HT1080 (cell line): ENCODE data around the gene SSR1. TPM values are rescaled to one million over a fixed set of nuclear protein-coding genes. Genes with fewer than 3 reads are reported as not detected.
"Not testable (repeated sequence)": the region's sequence is repeated elsewhere in the genome, so short reads cannot be mapped to it uniquely, and the experiment has no call there.

Experiments used
- DNase-seq: peaks from one replicate; pipeline ENCODE4 v3.0.0-alpha.2; 2015; ENCODE audit warnings: low read depth
- total RNA-seq: library from RNA; depleted of rRNA; stranded (reverse); fragments of >200 nt; shearing (Covaris generic); gene quantifications from 2 replicates; pipeline ENCODE4 v1.2.3, GENCODE V29; 2014

Gene SSR1
- total RNA-seq, 1 experiment from 2014 or later = 85.1 TPM

DNA sequence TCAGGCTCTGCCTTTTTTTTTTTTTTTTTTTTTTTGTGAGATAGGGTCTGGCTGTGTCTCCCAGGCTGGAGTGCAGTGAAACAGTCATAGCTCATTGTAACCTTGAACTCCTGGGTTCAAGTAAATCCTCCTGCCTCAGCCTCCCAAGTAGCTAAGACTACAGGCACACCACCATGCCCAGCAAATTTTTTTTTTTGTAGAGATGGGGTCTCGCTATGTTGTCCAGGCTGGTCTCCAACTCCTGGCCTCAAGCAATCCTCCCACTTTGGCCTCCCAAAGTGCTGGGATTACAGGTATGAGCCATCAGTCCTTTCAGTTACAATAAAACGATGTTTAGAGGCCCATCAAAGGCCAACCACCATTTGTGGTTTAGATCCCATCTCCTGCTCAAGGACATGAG is 6.4 kb upstream of the SSR1 start:
- not testable (repeated sequence) for DNase-seq

DNA sequence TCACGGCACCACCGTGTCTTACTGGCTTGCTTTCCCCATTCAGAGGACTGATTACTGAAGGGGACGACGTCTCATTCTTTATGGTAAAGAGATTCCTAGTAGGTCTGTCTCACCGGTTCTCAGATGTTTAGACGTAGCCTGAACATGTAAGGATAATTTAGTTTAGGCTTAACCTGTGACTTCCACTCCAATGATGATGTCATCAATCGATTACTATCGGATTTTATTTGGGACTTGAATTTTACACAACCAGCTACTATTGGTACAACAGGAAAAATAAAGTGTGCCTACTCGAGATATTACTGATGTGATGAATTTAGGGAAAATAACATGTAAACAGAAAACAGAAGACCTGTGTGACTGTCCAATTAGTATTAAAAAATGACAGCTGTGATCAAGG is 4.5 kb upstream of the SSR1 start:
- DNase-seq = no peak

DNA sequence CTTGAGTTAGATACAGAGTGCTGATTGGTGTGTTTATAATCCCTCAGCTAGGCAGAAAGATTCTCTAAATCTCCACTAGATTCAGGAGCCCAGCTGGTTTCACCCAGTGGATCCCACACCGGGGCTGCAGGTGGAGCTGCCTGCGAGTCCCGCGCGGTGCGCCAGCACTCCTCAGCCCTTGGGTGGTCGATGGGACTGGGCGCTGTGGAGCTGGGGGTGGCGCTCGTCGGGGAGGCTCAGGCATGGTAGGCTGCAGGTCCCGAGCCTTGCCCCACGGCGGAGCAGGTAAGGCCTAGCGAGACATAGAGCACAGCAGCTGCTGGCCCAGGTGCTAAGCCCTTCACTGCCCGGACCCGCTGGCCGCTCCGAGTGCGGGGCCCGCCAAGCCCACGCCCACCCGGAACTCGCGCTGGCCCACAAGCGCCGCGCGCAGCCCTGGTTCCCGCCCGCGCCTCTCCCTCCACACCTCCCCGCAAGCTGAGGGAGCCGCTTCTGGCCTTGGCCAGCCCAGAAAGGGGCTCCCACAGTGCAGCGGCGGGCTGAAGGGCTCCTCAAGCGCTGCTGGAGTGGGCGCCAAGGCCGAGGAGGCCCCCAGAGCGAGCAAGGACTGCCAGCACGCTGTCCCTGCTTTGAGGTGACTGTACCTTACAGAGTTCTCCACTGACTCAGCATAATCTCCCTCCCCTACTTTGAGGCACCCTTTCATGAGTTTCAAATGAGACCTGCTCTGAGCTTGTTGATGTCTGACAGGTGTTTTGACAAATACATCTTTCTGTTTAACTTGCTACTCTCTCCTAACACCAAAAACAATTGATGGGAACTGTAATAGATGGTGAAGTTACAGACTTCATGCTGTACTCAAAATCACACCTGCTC is 3.9 kb upstream of the SSR1 start:
- DNase-seq = no peak

DNA sequence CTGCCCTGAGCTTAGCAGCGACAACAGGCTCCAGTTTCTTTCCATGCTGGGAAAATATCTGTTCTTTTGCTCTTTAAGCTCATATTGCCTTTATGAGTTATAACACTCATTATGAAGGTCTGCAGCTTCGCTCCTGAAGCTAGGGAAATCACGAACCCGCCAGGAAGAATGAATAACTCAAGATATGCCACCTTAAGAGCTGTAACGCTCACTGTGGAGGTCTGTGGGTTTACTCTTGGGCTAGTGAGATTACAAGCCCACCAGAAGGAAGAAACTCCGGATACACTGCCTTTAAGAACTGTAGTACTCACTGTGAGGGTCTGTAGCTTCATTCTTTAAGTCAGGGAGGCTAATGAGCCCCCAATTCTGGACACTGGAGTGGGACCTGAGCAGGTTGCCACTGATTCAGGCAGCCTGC is 3.0 kb upstream of the SSR1 start:
- DNase-seq = no peak

DNA sequence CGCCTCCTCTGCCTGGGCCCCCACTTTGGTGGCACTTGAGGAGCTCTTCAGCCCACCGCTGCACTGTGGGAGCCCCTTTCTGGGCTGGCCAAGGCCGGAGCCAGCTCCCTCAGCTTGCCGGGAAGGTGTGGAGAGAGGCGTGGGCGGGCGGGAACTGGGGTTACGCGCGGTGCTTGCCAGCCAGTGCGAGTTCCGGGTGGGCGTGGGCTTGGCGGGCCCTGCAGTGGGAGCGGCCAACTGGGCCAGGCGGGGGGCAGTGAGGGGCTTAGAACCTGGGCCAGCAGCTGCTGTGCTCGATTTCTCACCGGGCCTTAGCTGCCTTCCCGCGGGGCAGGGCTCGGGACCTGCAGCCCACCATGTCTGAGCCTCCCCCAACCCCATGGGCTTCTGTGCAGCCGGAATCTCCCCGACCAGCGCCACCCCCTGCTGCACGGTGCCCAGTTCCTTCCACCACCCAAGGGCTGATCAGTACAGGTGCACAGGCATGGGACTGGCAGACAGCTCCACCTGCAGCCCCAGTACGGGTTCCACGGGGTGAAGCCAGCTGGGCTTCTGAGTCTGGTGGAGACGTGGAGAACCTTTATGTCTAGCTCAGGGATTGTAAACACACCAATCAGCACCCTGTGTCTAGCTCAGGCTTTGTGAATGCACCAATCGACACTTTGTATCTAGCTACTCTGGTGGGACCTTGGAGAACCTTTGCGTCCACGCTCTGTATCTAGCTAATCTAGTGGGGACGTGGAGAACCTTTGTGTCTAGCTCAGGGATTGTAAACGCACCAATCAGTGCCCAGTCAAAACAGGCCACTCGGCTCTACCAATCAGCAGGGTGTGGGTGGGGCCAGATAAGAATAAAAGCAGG is 2.3 kb upstream of the SSR1 start:
- not testable (repeated sequence) for DNase-seq

DNA sequence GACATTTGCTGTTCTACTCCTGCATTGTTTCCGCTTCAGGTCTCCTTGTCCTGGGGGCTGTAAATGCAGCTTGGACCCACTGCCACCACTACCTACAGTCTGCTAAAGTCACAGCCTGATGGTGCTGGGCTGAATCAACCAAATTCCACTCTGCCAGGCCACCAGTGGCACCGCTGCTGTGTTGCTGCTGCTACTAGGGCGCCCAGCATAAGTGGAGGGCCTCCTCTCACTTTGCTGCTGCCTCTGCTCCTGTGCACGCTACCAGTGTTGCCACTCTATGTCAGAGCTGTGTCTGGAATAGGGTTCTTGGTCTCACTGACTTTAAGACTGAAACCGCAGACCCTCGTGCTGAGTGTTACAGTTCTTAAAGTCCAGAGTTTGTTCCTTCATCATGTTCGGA is 1.4 kb upstream of the SSR1 start:
- DNase-seq = no peak

DNA sequence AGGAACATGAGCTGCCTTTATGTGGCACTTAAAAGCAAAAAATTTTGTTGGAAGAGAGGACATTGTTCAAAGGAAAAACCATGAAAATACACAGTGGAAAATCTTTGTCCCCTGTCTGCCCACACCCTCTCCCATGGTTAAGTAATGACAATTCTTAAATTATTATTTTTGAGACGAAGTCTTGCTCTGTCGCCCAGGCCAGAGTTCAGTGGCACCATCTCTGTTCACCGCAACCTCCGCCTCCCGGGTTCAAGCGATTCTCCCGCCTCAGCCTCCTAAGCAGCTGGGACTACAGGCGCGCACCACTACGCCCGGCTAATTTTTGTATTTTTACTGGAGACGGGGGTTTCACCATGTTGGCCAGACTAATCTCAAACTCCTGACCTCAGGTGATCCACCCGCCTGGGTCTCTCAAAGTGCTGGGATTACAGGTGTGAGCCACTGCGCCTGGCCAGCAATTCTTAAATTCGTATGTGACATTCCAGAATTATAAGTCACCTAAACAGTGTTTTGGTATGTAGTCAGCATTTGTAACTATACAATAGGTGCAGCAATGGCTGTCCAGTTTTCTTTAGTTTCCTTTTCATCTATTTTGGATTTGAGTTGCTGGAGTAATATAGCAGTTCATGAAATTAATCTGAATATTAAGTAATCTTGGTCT is 636 bp upstream of the SSR1 start:
- no peak for DNase-seq

DNA sequence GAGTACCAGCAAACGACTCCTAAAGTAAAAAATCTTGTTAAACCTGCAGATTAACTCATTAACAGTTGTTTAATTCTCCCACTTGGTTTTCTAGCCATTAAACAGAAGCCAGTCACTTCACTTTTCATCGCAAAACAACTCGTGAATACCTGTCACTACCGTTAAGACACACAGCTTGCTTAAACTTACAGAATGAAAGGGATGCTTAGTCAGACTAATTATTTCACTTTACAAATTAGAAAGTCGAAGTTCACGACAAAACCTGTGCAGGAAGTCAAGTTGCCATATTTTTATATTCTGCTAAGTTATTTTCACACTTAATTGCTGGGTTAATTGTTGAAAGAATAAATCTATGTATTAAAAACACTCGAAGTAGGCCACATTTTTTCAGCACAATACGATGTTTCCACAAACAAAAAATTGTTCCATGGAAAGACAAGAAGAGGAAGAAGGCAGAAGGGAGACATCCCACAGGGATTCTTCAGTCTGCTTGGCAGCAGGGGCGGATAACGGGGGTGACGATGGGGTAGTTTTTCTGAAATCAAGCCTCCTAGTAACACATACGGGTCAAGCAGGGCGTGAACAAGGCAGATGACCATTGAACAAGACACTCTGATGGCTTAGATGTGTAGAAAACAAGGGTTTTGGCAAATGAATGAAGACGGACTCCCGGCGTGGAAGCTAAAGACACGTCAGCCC is 933 bp downstream of the SSR1 start:
- DNase-seq = no peak

DNA sequence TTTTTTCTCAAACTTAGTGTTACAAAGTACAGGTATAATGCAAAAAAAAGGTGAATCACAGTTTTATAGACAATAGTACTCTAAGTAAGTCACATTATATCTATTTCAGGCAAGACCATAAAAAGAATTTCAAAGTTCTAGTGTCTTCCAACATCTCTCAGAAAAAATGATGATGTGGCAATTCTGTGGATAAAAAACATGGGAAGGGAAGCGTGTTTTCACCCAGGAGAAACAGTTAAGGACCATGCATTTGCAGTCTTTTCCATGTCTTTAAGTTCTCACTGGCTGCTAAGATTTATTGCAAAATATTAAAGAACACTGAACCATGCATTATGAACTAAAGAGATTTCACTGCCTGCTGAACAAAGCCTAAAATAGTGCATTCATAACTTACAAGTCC is 1.8 kb downstream of the SSR1 start:
- DNase-seq = no peak

DNA sequence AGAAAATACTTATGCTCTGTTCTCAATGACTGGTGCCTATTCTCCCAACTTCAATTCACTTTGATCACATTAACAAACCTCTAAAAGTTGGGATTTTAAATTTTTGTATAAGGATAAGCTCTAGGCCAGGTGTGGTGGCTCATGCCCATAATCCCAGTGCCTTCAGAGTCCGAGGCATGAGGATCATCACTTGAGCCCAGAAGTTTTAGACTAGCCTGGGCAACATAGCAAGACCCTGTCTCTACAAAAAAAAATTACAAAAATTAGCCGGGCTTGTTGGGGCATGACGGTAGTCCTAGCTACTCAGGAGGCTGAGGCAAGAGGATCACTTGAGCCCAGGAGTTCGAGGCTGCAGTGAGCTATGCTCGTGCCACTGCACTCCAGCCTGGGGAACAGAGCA is 3.9 kb downstream of the SSR1 start:
- DNase-seq = no peak

DNA sequence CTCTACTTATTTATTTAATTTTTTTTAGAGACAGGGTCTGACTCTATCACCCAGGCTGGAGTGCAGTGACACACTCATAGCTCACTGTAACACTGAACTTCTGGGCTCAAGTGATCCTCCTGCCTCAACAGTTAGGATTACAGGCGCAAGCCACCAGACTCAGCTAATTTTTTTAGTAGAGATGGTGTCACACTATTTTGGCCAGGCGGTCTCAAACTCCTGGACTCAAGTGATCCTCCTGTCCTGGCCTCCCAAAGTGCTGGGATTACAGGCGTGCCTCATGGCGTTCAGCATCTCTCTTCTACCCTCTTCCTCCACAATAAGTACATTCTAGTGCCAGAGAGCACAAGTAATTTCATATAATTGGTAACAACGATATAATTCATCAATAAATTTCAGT is 5.5 kb downstream of the SSR1 start:
- DNase-seq = no peak

DNA sequence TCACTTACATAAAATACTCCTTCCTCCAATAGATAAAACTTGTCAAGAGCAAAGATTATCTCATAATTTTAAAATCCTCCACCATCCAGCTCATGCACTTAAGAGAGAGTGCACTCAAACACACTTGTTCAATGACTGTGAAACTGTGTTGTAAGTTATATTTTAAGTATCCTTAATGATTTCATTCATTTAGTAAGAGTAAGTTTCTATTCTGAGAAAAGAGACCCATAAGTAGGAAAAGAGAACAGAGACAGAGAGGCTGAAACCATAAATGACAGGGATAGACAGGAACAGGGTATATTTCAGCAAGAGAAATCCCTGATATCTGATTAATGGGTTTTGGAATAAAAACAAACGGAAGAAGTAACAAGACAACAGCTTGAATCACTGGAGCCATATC is 8.2 kb downstream of the SSR1 start:
- DNase-seq = no peak

DNA sequence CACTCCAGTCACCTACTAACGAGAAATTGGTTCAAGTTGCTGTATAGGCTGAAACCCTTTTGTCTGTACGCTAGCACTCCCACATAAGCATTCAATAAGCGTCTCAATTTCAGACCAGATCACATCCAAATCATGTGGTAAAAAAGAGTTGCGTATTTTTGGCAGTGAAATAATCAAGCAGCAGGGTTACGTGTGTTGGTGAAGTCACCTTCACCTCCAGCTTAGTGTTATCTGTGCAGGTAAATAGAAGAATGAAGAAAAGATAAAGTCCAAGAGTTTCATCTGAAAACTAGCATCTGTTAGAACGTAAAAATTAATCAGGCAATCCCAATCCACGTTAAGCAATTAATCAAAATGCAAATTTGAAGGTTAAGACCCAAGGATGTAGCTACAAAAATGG is 11.3 kb downstream of the SSR1 start:
- no peak for DNase-seq

DNA sequence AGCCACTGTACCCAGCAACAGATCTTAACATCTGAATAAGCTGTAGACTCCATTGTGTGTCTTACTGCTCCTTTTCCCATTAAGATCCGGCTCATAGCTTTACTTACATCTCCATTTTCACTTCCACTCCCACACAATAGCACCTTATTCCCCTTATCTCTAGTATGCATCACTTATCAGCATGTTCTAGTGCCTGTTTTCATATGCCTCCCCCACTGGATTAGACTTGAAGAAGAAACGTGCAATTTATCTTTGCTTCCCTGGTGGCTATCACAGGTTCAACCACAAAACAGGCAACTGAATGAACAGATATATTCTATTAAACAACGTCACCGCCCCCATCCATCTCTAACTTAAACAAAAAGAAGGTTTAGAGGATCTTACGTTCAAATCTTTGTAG is 12.1 kb downstream of the SSR1 start:
- DNase-seq = no peak

DNA sequence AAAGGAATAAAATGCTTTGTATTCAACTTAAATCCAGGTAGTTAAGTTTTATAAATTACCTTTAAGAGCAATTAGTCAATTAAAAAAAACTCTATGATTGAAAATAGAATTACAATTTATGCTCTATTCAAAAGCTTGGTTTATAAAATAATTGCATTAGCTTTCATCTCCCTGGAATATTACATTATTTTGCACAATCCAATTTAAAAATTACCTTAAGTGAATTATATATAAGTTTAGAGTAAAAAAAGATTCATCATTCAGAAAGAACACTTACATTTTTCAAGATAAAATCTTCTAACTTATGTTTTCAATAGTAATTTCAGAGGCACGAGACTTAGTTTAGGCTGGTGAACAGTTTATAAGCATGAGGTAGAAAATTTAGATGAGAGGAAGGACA is 14.9 kb downstream of the SSR1 start:
- no peak for DNase-seq

DNA sequence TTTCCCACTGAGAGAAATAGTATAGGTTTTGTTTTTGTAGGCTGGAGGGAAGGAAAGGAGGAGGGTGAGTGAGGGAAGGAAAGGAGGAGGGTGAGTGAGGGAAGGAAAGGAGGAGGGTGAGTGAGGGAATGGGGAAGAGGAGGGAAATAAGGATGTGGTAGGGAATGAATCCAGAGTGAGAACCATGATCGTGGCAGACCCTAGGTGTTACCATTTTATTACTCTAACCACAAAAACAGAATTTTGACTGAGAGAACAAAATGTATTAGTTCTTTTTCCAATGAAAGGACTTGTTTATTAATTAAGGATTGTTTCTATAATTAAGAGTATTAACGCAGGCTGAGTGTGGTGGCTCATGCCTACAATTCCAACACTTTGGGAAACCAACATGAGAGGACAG is 16.4 kb downstream of the SSR1 start:
- no peak for DNase-seq

DNA sequence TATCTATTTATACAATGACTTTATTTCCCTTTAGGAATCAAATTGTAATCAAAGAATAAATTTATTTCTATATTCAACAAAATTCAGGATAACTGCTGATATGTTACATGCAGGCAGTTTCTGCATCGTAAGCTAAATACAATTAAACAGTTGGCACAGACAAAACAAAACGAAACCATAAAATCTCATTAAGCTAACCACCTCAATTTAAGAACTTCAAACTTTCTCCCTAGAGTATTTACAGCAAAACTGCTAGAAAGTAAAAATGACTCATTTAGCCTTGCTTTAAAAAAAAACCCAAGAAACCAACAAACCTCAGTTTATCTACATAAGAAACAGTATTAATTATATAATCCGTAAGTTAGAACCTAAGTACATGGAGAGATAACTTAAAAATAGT is 17.1 kb downstream of the SSR1 start:
- no peak for DNase-seq

DNA sequence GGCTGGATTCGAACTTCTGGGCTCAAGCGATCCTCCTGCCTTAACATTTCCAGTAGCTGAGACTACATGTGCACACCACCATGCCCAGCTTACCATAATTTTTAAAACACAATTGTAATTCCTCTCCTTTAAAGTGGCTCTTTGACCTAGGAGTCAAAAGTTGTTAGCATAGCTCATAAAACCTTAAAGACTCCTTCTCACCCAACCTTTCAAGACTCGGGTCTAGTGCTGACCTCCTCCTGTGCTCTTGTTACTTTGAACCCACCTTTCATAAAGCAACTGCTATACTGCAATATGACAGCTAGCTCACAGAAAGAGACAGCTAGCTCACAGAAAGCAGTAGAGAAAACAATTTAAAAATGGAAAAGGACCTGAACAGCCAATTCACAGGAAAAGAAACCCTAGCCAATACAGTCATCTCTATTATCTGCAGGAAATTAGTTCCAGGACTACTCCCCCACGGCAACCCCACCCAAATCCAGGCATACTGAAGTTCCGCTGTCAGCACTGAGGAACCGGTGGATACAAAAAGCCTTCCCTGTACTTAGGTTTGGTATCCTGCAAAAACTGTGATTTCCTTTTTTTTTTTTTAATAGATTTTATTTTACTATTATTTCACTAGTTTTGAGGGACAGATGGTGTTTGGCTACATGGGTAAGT is 20.3 kb downstream of the SSR1 start:
- no peak for DNase-seq

DNA sequence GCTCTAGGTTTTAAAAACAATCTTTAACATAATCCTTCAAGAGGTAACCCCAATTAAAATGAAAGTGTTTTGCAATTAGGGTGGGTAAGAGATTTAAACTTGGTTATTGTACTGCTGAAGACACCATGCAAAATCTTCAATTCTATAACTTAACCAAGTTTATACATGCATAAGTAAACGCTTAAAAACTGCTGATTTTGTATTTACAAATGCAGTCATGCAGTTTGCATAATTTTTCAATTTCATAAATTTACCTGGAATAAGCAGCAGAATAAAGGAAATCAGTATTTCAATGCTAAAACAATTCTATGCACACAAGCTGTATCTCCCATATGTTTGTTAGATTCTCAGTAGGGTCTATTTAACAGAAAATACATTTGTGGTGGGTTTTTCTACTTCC is 22.9 kb downstream of the SSR1 start:
- DNase-seq = no peak

DNA sequence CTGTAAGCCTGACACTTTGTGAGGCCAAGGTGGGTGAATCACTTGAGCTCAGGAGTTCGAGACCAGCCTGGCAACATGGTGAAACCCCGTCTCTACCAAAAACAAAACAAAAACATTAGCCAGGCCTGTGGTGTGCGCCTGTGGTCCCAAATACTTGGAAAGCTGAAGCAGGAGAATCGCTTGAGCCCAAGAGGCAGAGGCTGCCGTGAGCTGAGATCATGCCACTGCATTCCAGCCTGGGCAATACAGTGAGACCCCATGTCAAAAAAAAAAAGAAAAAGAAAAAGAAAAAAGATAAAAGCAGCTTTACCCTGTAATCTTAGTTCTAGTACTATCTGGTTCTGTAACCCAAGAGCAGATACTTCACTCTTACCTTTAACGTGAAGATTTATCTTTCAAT is 27.6 kb downstream of the SSR1 start:
- DNase-seq = no peak

DNA sequence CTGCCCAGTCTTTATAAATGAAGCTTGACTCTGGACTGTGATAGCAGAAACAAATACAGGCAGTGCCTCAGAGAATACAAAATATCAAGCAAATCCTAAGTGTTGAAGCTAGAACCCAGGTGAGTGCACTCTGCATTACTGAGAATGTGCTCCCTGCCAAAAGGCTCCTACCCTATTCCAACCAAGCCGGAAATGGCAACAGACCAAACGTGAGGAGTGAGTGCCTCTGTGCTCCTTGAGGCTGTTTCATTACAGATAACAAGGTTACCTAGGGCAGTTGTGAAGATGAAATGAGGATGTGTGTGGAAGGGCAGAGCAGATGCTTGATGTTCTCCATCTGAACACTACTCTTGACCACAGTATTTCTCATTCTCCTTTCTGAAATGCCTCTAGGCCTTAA is 29.3 kb downstream of the SSR1 start:
- no peak for DNase-seq
